HepG2 (cell line): ENCODE measurements around the gene CD9. TPM values are rescaled to one million over a fixed set of nuclear protein-coding genes. Genes with fewer than 3 reads are reported as not detected.

Source experiments
- AKNA ChIP-seq: sonication (generic); formaldehyde crosslinking; IDR thresholded peaks from 2 replicates; pipeline ENCODE4 v1.4.0; 2020; ENCODE audit warnings: missing genetic modification reagents, borderline replicate concordance
- ESRRA ChIP-seq: sonication (generic); formaldehyde crosslinking; IDR thresholded peaks from 2 replicates; pipeline ENCODE4 v1.5.1; 2020; ENCODE audit warnings: mild to moderate bottlenecking, low read depth, missing genetic modification reagents
- HMGXB4 ChIP-seq, 2 experiments: sonication (generic) in 1 of 2; formaldehyde crosslinking in 1 of 2; IDR thresholded peaks; 2 replicates each; pipeline versions ENCODE4 v1.4.0 to v1.6.1; 2018 to 2020; ENCODE audit warnings: missing genetic modification reagents in 2 of 2, borderline replicate concordance in 1 of 2, low read depth in 1 of 2, mild to moderate bottlenecking in 1 of 2, missing biosample characterization in 1 of 2
- SMAD3 ChIP-seq: sonication (generic); formaldehyde crosslinking; IDR thresholded peaks from 2 replicates; pipeline ENCODE4 v1.4.0; 2020; ENCODE audit warnings: missing genetic modification reagents
- SNAPC2 ChIP-seq: sonication (generic); formaldehyde crosslinking; IDR thresholded peaks from 2 replicates; pipeline ENCODE4 v1.8.1; 2022; ENCODE audit warnings: mild to moderate bottlenecking, missing genetic modification reagents
- ZBTB43 ChIP-seq: sonication (generic); formaldehyde crosslinking; conservative IDR thresholded peaks from 2 replicates; pipeline ENCODE4 v1.4.0; 2020; ENCODE audit warnings: missing genetic modification reagents
- ZFP41 ChIP-seq: sonication (generic); formaldehyde crosslinking; IDR thresholded peaks from 2 replicates; pipeline ENCODE4 v1.4.0; 2020; ENCODE audit warnings: mild to moderate bottlenecking, missing genetic modification reagents, borderline replicate concordance
- ZFP90 ChIP-seq: sonication (generic); formaldehyde crosslinking; IDR thresholded peaks from 2 replicates; pipeline ENCODE4 v1.8.0; 2022; ENCODE audit warnings: missing genetic modification reagents, mild to moderate bottlenecking, inconsistent platforms, borderline replicate concordance
- ZFY ChIP-seq: sonication (generic); formaldehyde crosslinking; IDR thresholded peaks from 2 replicates; pipeline ENCODE4 v1.4.0; 2020; ENCODE audit warnings: missing genetic modification reagents
- ZNF225 ChIP-seq: sonication (generic); formaldehyde crosslinking; IDR thresholded peaks from 2 replicates; pipeline ENCODE4 v1.4.0; 2020; ENCODE audit warnings: mild to moderate bottlenecking, missing genetic modification reagents
- ZNF260 ChIP-seq: sonication (generic); formaldehyde crosslinking; IDR thresholded peaks from 2 replicates; pipeline ENCODE4 v1.4.0; 2020; ENCODE audit warnings: missing genetic modification reagents, low read depth, mild to moderate bottlenecking, borderline replicate concordance
- ZNF281 ChIP-seq: sonication (generic); formaldehyde crosslinking; IDR thresholded peaks from 2 replicates; pipeline ENCODE4 v1.4.0; 2020; ENCODE audit warnings: missing genetic modification reagents, borderline replicate concordance
- ZNF382 ChIP-seq: sonication (generic); formaldehyde crosslinking; IDR thresholded peaks from 2 replicates; pipeline ENCODE4 v1.5.0; 2020; ENCODE audit warnings: missing genetic modification reagents, mild to moderate bottlenecking, borderline replicate concordance
- ZNF607 ChIP-seq: sonication (generic); formaldehyde crosslinking; IDR thresholded peaks from 2 replicates; pipeline ENCODE4 v1.5.1; 2020; ENCODE audit warnings: missing genetic modification reagents, mild to moderate bottlenecking, borderline replicate concordance
- ZNF724P ChIP-seq: sonication (generic); formaldehyde crosslinking; IDR thresholded peaks from 2 replicates; pipeline ENCODE4 v1.8.0; 2022; ENCODE audit warnings: missing genetic modification reagents, borderline replicate concordance
- ZSCAN12 ChIP-seq: sonication (generic); formaldehyde crosslinking; IDR thresholded peaks from 2 replicates; pipeline ENCODE4 v1.9.0; 2021; ENCODE audit warnings: mild to moderate bottlenecking, missing genetic modification reagents
- ZSCAN20 ChIP-seq: sonication (generic); formaldehyde crosslinking; IDR thresholded peaks from 2 replicates; pipeline ENCODE4 v1.4.0; 2020; ENCODE audit warnings: missing genetic modification reagents, mild to moderate bottlenecking, borderline replicate concordance
- polyA plus RNA-seq, 8 experiments: library from polyadenylated mRNA; depleted of rRNA in 3 of 8; stranded (reverse) in 7 of 8; unstranded in 1 of 8; fragments of >200 nt; fragmentation: Illumina TruSeq in 4 of 8; extraction: Trizol in 4 of 8; gene quantifications; 2 replicates each; pipeline versions ENCODE4 v1.2.1 to v1.2.3, GENCODE V29; 2011 to 2016; ENCODE audit warnings: low read depth in 4 of 8, missing spikeins in 1 of 8, mixed read lengths in 1 of 8; ENCODE audit not compliant: insufficient read depth in 1 of 8
- total RNA-seq, 5 experiments: library from RNA; depleted of rRNA; stranded (reverse); fragments of >200 nt; fragmentation: Illumina TruSeq; extraction: Trizol; gene quantifications; 2 replicates each; pipeline ENCODE4 v1.2.3, GENCODE V29; 2016; ENCODE audit warnings: low read depth in 1 of 5

Gene CD9
- total and polyA plus RNA-seq, 2 of the 13 experiments (the other 11 are each of a cell fraction or from before 2014, with no cell fraction given), result 5.8 to 38.3 TPM

GRCh38 chr12:6278439-6279255 lies 78.4 kb downstream of the CD9 start (continued):
- TF ChIP-seq ZNF260, result no peak
- TF ChIP-seq ZSCAN20 (CRISPR knock-in tag), result no peak
- TF ChIP-seq ZFY (CRISPR knock-in tag), result peak; percentile 71
- TF ChIP-seq ZNF382 (CRISPR knock-in tag), result no peak
- TF ChIP-seq ZNF724P (CRISPR knock-in tag), result peak; percentile 57; the same call in 1 of the 2 replicates
- no peak for TF ChIP-seq SMAD3 (CRISPR knock-in tag)
- TF ChIP-seq HMGXB4 (CRISPR knock-in tag; IDR thresholded peaks at IDR 0.05; ENCODE audit: borderline replicate concordance in 1 of 2, low read depth in 1 of 2), result no peak
- TF ChIP-seq AKNA (CRISPR knock-in tag), result no peak
- TF ChIP-seq ZFP90 (CRISPR knock-in tag), result no peak
- no peak for TF ChIP-seq ZNF281 (CRISPR knock-in tag)
- TF ChIP-seq ZFP41, result no peak
- TF ChIP-seq ZBTB43 (CRISPR knock-in tag), result no peak
- TF ChIP-seq ZSCAN12 (CRISPR knock-in tag), result no peak
- peak; percentile 40; the same call in 1 of the 2 replicates for TF ChIP-seq ZNF607 (CRISPR knock-in tag)
- no peak for TF ChIP-seq SNAPC2
- 0 out of 2 replicates have a peak, but pooled peaks have one; percentile 11 for TF ChIP-seq ESRRA (CRISPR knock-in tag)
- 0 out of 2 replicates have a peak, but pooled peaks have one; percentile 53 for TF ChIP-seq ZNF225
